ENCODE results near the gene DRC1. TPM values are rescaled to one million over a fixed set of nuclear protein-coding genes. Genes with fewer than 3 reads are reported as not detected.

The DRC1 gene
- total and polyA plus RNA-seq, 2 of the 4 experiments (the other 2 are of a cell fraction): 0.18 TPM; not detected in 1

- H2BK20ac ChIP-seq (ENCODE audit: low read depth, low read length): no peak overlapping the region
- no peak overlapping the region for H3K4ac ChIP-seq (ENCODE audit: low read depth, low read length)
- no peak overlapping the region for H3K14ac ChIP-seq (replicated peaks; ENCODE audit: low read depth, low read length)
- no peak overlapping the region for H2AK9ac ChIP-seq (replicated peaks; ENCODE audit: low read depth, low read length, poor library complexity)
- in situ Hi-C loops (cut with MboI; ENCODE audit: low sequenced_read_pairs) (no loop called here), intact Hi-C loops (cut with micrococcal nuclease) (no loop called here), dilution Hi-C loops (cut with HindIII; ENCODE audit: low sequenced_read_pairs, unreplicated experiment) (no loop called here)
- H2AFZ ChIP-seq (replicated peaks; ENCODE audit: low read length, poor library complexity): no peak overlapping the region
- peaks cover 74% of the 10 kb centered on the region for H3K27me3 ChIP-seq (ENCODE audit: control insufficient read depth, insufficient read depth, low read length)
- no peak overlapping the region for H3K4me3 ChIP-seq (ENCODE audit: insufficient read depth, low read depth, low read length)
- no peak overlapping the region for H3K27ac ChIP-seq (ENCODE audit: insufficient read depth, low read length)
- TF ChIP-seq CEBPB (IDR thresholded peaks at IDR 0.05; ENCODE audit: low read depth, low read length): no peak
- no peak for TF ChIP-seq MAZ (IDR thresholded peaks at IDR 0.05; ENCODE audit: borderline replicate concordance, low read depth, low read length)
- no peak for TF ChIP-seq CTCF (conservative IDR thresholded peaks at IDR 0.05; ENCODE audit: low read depth, low read length)
- no peak for TF ChIP-seq FOS (IDR thresholded peaks at IDR 0.05; ENCODE audit: low read depth, low read length)
- no peak for TF ChIP-seq USF2 (IDR thresholded peaks at IDR 0.05; ENCODE audit: low read depth, low read length)
- TF ChIP-seq BHLHE40 (IDR thresholded peaks at IDR 0.05; ENCODE audit: low read depth, low read length): no peak
- no peak for TF ChIP-seq RFX5 (IDR thresholded peaks at IDR 0.05; ENCODE audit: low read depth, low read length)
- TF ChIP-seq POLR2A (IDR thresholded peaks at IDR 0.05; ENCODE audit: low read depth, low read length): no peak
- TF ChIP-seq, protein P1, sequence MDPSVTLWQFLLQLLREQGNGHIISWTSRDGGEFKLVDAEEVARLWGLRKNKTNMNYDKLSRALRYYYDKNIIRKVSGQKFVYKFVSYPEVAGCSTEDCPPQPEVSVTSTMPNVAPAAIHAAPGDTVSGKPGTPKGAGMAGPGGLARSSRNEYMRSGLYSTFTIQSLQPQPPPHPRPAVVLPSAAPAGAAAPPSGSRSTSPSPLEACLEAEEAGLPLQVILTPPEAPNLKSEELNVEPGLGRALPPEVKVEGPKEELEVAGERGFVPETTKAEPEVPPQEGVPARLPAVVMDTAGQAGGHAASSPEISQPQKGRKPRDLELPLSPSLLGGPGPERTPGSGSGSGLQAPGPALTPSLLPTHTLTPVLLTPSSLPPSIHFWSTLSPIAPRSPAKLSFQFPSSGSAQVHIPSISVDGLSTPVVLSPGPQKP (IDR thresholded peaks at IDR 0.05; ENCODE audit: borderline replicate concordance, low read depth, low read length): no peak
- no peak overlapping the region for H3K23ac ChIP-seq (ENCODE audit: low read depth, low read length)
- no peak overlapping the region for H3K18ac ChIP-seq (ENCODE audit: low read depth, low read length)
- DNase-seq (no peak), ATAC-seq (ENCODE audit: low read depth) (no peak)
- H3K4me1 ChIP-seq (ENCODE audit: control insufficient read depth, insufficient read depth, low read length): no peaks in the 10 kb centered on the region
- no peak overlapping the region for H3K9ac ChIP-seq (ENCODE audit: low read depth, low read length)
- peaks cover 2% of the 10 kb centered on the region; the same call in 1 of the 2 replicates for H3K9me3 ChIP-seq (ENCODE audit: control insufficient read depth, insufficient read depth, low read length)
- H2BK15ac ChIP-seq (ENCODE audit: low read depth, low read length): no peak overlapping the region
- H3K79me1 ChIP-seq (ENCODE audit: low read depth in 1 of 2, low read length in 2 of 2): no peaks in the 10 kb centered on the region
- H2BK120ac ChIP-seq (ENCODE audit: low read depth, low read length): no peak overlapping the region
- H4K5ac ChIP-seq (ENCODE audit: low read depth, low read length): no peak overlapping the region
- H3K36me3 ChIP-seq (ENCODE audit: control insufficient read depth, insufficient read depth, low read length): no peaks in the 10 kb centered on the region
- H2BK5ac ChIP-seq (ENCODE audit: low read depth, low read length, poor library complexity, severe bottlenecking): no peak overlapping the region
- no peaks in the 10 kb centered on the region for H4K20me1 ChIP-seq (ENCODE audit: insufficient read depth, low read length)
- no peak overlapping the region for H4K8ac ChIP-seq (ENCODE audit: low read depth in 2 of 2, low read length in 2 of 2)
- H4K91ac ChIP-seq (ENCODE audit: insufficient read depth, low read depth, low read length): no peak overlapping the region
- CTCF ChIA-PET: no interaction called here
- H2AK5ac ChIP-seq (ENCODE audit: low read depth, low read length): no peak overlapping the region
- no peak overlapping the region for H3K56ac ChIP-seq (ENCODE audit: extremely low read depth, insufficient read depth, low read length)
- no peak overlapping the region for H3K4me2 ChIP-seq (ENCODE audit: low read depth, low read length)
- WGBS, 2 experiments (ENCODE audit: extremely low coverage in 2 of 2, insufficient read length in 1 of 2): 60% methylated on average over 1 of the region's 4 CpGs; no CpG with 5 or more reads in 1 of the 2 experiments
- POLR2A ChIA-PET (ENCODE audit: unreplicated experiment): no interaction called here
- BruUV-seq (replicated peaks): no TSS peak
- H3K9me1 ChIP-seq (ENCODE audit: insufficient read depth, low read length): no peaks in the 10 kb centered on the region
Measured at GRCh38 chr2:26500406-26500805, 98.7 kb downstream of the DRC1 start.
